Left ventricle myocardium inferior (tissue), 1 donor: ENCODE measurements around the gene TMEM125. TPM values are rescaled to one million over a fixed set of nuclear protein-coding genes. Genes with fewer than 3 reads are reported as not detected.

Experiments
- DNase-seq: peaks from one replicate; pipeline ENCODE4 v3.0.0-alpha.2; 2020
- H3K27ac ChIP-seq: fragments of 200-600 bp; replicated peaks from 2 replicates; pipeline ENCODE4 v1.8.0; 2021
- H3K27me3 ChIP-seq: fragments of 200-600 bp; 2 replicates; pipeline ENCODE4 v1.8.0; 2021; ENCODE audit warnings: low read depth
- H3K36me3 ChIP-seq: fragments of 200-600 bp; 2 replicates; pipeline ENCODE4 v1.8.0; 2021
- H3K4me1 ChIP-seq: fragments of 200-600 bp; 2 replicates; pipeline ENCODE4 v1.8.0; 2021
- H3K4me3 ChIP-seq: fragments of 200-600 bp; 2 replicates; pipeline ENCODE4 v1.8.0; 2021; ENCODE audit warnings: mild to moderate bottlenecking, moderate library complexity
- H3K9me3 ChIP-seq: fragments of 200-600 bp; replicated peaks from 2 replicates; pipeline ENCODE4 v1.8.0; 2021
- CTCF ChIP-seq: fragments of 200-600 bp; IDR thresholded peaks from 2 replicates; pipeline ENCODE4 v1.8.0; 2021; ENCODE audit warnings: antibody characterized with exemption, mild to moderate bottlenecking, borderline replicate concordance
- intact Hi-C: fragments of 100-400 bp; cut with micrococcal nuclease; formaldehyde crosslinking; loops from one replicate; pipeline ENCODE4 v1.11.0; 2022
- total RNA-seq: library from RNA; stranded (reverse); fragmentation: NEBNext Ultra II Directional; extraction: Animal tissue kit (Norgen Biotek cat#: 25700); gene quantifications from one replicate; pipeline ENCODE4 v1.2.1, GENCODE V29; 2021
- donor health status: DM: no; HTN: yes; CAD: no; lungs with severe emphysema.

The TMEM125 gene
- total RNA-seq, 1 donor from 2014 or later = not detected

GRCh38 chr1:43299101-43299500, 29.3 kb downstream of the TMEM125 start:
- Histone ChIP-seq H3K27ac (peak overlapping the region; percentile 85), H3K36me3 (no peaks in the 10 kb centered on the region), H3K27me3 (no peaks in the 10 kb centered on the region), H3K9me3 (no peaks in the 10 kb centered on the region), H3K4me3 (no peak overlapping the region), H3K4me1 (peaks cover 71% of the 10 kb centered on the region)
- no peak for TF ChIP-seq CTCF
- DNase-seq = no peak
- intact Hi-C loops = no loop called here

GRCh38 chr1:43300378-43301094, 30.8 kb downstream of the TMEM125 start, which contains the start of gene TIE1:
Gene TIE1 (plus strand): TSS chr1:43300982. CDS start chr1:43301072, 90 bp downstream.
- TF ChIP-seq CTCF = no peak

GRCh38 chr1:43302201-43302600, 32.4 kb downstream of the TMEM125 start:
- no peak for TF ChIP-seq CTCF
- peak overlapping the region; percentile 65 for H3K4me3 ChIP-seq
- H3K4me1 ChIP-seq = peaks cover 69% of the 10 kb centered on the region
- DNase-seq = no peak
- H3K9me3 ChIP-seq = no peaks in the 10 kb centered on the region
- H3K27ac ChIP-seq = peak overlapping the region; percentile 85
- peaks cover 5% of the 10 kb centered on the region for H3K36me3 ChIP-seq
- no peaks in the 10 kb centered on the region for H3K27me3 ChIP-seq
- intact Hi-C loops = no loop called here

More at GRCh38 chr1:43300378-43301094, 30.8 kb downstream of the TMEM125 start, which contains the start of gene TIE1:
- Histone ChIP-seq H3K36me3 (no peaks in the 10 kb centered on the region), H3K27ac (peak within 1 kb of the TSS; percentile 85), H3K9me3 (no peaks in the 10 kb centered on the region), H3K27me3 (no peaks in the 10 kb centered on the region), H3K4me1 (peaks cover 71% of the 10 kb centered on the region), H3K4me3 (peak within 1 kb of the TSS; percentile 65)
- intact Hi-C loops = no loop called here
- DNase-seq = peak; percentile 40

GRCh38 chr1:43302721-43303470, 33.1 kb downstream of the TMEM125 start:
- peak overlapping the region; percentile 85 for H3K27ac ChIP-seq
- intact Hi-C loops = no loop called here
- DNase-seq = no peak
- H3K36me3 ChIP-seq = peaks cover 11% of the 10 kb centered on the region
- H3K9me3 ChIP-seq = no peaks in the 10 kb centered on the region
- H3K27me3 ChIP-seq = no peaks in the 10 kb centered on the region
- TF ChIP-seq CTCF = no peak
- H3K4me1 ChIP-seq = peaks cover 65% of the 10 kb centered on the region
- peak overlapping the region; percentile 65 for H3K4me3 ChIP-seq

GRCh38 chr1:43303471-43304313, 33.9 kb downstream of the TMEM125 start:
- H3K27ac ChIP-seq = peak overlapping the region; percentile 85
- no peak for DNase-seq
- no peaks in the 10 kb centered on the region for H3K27me3 ChIP-seq
- intact Hi-C loops = no loop called here
- no peaks in the 10 kb centered on the region for H3K9me3 ChIP-seq
- peaks cover 65% of the 10 kb centered on the region for H3K4me1 ChIP-seq
- peaks cover 11% of the 10 kb centered on the region for H3K36me3 ChIP-seq
- H3K4me3 ChIP-seq = peak overlapping the region; percentile 65
- no peak for TF ChIP-seq CTCF
